H9 (cell line): ENCODE data around the gene GPC6. TPM values are rescaled to one million over a fixed set of nuclear protein-coding genes. Genes with fewer than 3 reads are reported as not detected.
A peak's percentile ranks its signal among the peaks of the same experiment; 100 is the strongest.

Experiments used
- DNase-seq: peaks from one replicate; pipeline ENCODE4 v3.0.0-alpha.2; 2017
- H2AFZ ChIP-seq: one replicate; pipeline ENCODE4 v1.6.1; 2013; ENCODE audit warnings: mild to moderate bottlenecking, low read length, control low read depth, moderate library complexity
- H2AK5ac ChIP-seq: 2 replicates; pipeline ENCODE4 v1.6.1; 2013; ENCODE audit warnings: low read length, control low read depth, mixed read lengths; ENCODE audit not compliant: insufficient read length
- H2BK120ac ChIP-seq: one replicate; pipeline ENCODE4 v1.6.1; 2013; ENCODE audit warnings: low read depth, mild to moderate bottlenecking, low read length, control low read depth, inconsistent platforms; ENCODE audit not compliant: poor library complexity, severe bottlenecking
- H2BK12ac ChIP-seq: 2 replicates; pipeline ENCODE4 v1.6.1; 2013; ENCODE audit warnings: low read length, control low read depth, mixed read lengths, low read depth; ENCODE audit not compliant: insufficient read length
- H2BK15ac ChIP-seq: 2 replicates; pipeline ENCODE4 v1.6.1; 2013; ENCODE audit warnings: low read depth, low read length, control low read depth
- H2BK20ac ChIP-seq: one replicate; pipeline ENCODE4 v1.6.1; 2013; ENCODE audit warnings: low read depth, mild to moderate bottlenecking, low read length, control low read depth, inconsistent platforms; ENCODE audit not compliant: poor library complexity, severe bottlenecking
- H2BK5ac ChIP-seq: 2 replicates; pipeline ENCODE4 v1.6.1; 2013; ENCODE audit warnings: low read length, control low read depth, mixed read lengths; ENCODE audit not compliant: insufficient read length
- H3K14ac ChIP-seq: 2 replicates; pipeline ENCODE4 v1.6.1; 2013; ENCODE audit warnings: low read length, control low read depth; ENCODE audit not compliant: insufficient read depth
- H3K18ac ChIP-seq: 2 replicates; pipeline ENCODE4 v1.6.1; 2013; ENCODE audit warnings: low read depth, mild to moderate bottlenecking, mixed read lengths, low read length, control low read depth; ENCODE audit not compliant: insufficient read length
- H3K23ac ChIP-seq: 2 replicates; pipeline ENCODE4 v1.6.1; 2013; ENCODE audit warnings: low read length, control low read depth, mixed read lengths, low read depth; ENCODE audit not compliant: insufficient read length
- H3K23me2 ChIP-seq: 2 replicates; pipeline ENCODE4 v1.6.1; 2013; ENCODE audit warnings: low read depth, mild to moderate bottlenecking, mixed read lengths, low read length, control low read depth; ENCODE audit not compliant: insufficient read length, poor library complexity, severe bottlenecking
- H3K27ac ChIP-seq: 2 replicates; pipeline ENCODE4 v1.5.1; 2013; ENCODE audit warnings: low read length, control low read depth, mixed read lengths, low read depth; ENCODE audit not compliant: insufficient read length
- H3K27me3 ChIP-seq: 2 replicates; pipeline ENCODE4 v1.6.1; 2013; ENCODE audit warnings: low read length, control low read depth, inconsistent platforms; ENCODE audit not compliant: insufficient read depth
- H3K4ac ChIP-seq: 2 replicates; pipeline ENCODE4 v1.6.1; 2013; ENCODE audit warnings: low read depth, mild to moderate bottlenecking, control low read depth, inconsistent platforms, low read length, moderate library complexity
- H3K4me1 ChIP-seq: 2 replicates; pipeline ENCODE4 v1.6.1; 2013; ENCODE audit warnings: low read length, control low read depth, inconsistent platforms; ENCODE audit not compliant: insufficient read depth
- H3K4me2 ChIP-seq: 2 replicates; pipeline ENCODE4 v1.6.1; 2013; ENCODE audit warnings: low read length, control low read depth, mixed read lengths; ENCODE audit not compliant: insufficient read length, insufficient read depth
- H3K56ac ChIP-seq: 2 replicates; pipeline ENCODE4 v1.6.1; 2013; ENCODE audit warnings: low read depth, mild to moderate bottlenecking, mixed read lengths, low read length, control low read depth; ENCODE audit not compliant: insufficient read length
- H3K79me1 ChIP-seq: 2 replicates; pipeline ENCODE4 v1.6.1; 2013; ENCODE audit warnings: low read depth, mild to moderate bottlenecking, moderate library complexity, low read length, control low read depth, inconsistent platforms; ENCODE audit not compliant: insufficient read depth, poor library complexity, severe bottlenecking
- H3K79me2 ChIP-seq: 2 replicates; pipeline ENCODE4 v1.6.1; 2013; ENCODE audit warnings: low read length, control low read depth, inconsistent platforms; ENCODE audit not compliant: insufficient read depth
- H3K9ac ChIP-seq: 2 replicates; pipeline ENCODE4 v1.6.1; 2013; ENCODE audit warnings: low read length, control low read depth, mixed read lengths; ENCODE audit not compliant: insufficient read length; ENCODE audit errors: extremely low read depth
- H3K9me3 ChIP-seq: one replicate; pipeline ENCODE4 v1.6.1; 2013; ENCODE audit warnings: low read depth, low read length, inconsistent platforms; ENCODE audit not compliant: control insufficient read depth
- H3T11ph ChIP-seq: one replicate; pipeline ENCODE4 v1.6.1; 2013; ENCODE audit warnings: mild to moderate bottlenecking, low read length, control low read depth, inconsistent platforms
- H4K20me1 ChIP-seq: one replicate; pipeline ENCODE4 v1.6.1; 2013; ENCODE audit not compliant: control insufficient read depth, insufficient read length, insufficient read depth
- H4K5ac ChIP-seq: 2 replicates; pipeline ENCODE4 v1.6.1; 2013; ENCODE audit warnings: low read depth, mild to moderate bottlenecking, mixed read lengths, low read length, control low read depth; ENCODE audit not compliant: insufficient read length
- H4K8ac ChIP-seq: replicated peaks from 2 replicates; pipeline ENCODE4 v1.6.1; 2013; ENCODE audit warnings: low read length, control low read depth, mixed read lengths, low read depth; ENCODE audit not compliant: insufficient read length
- H4K91ac ChIP-seq: 2 replicates; pipeline ENCODE4 v1.6.1; 2013; ENCODE audit warnings: low read depth, mild to moderate bottlenecking, moderate library complexity, mixed read lengths, low read length, control low read depth; ENCODE audit not compliant: insufficient read length
- H3K27ac Mint-ChIP-seq, 3 experiments: 2 replicates in 2 of 3; 3 replicates in 1 of 3; pipeline ENCODE4 v1.8.0; 2020 to 2021; ENCODE audit warnings: mixed read lengths in 3 of 3, mild to moderate bottlenecking in 1 of 3, moderate library complexity in 1 of 3
- H3K27me3 Mint-ChIP-seq: 2 replicates; pipeline ENCODE4 v1.8.0; 2021; ENCODE audit warnings: low read depth, mild to moderate bottlenecking, moderate library complexity, mixed read lengths
- H3K36me3 Mint-ChIP-seq, 3 experiments: 2 replicates in 2 of 3; 3 replicates in 1 of 3; pipeline ENCODE4 v1.8.0; 2020 to 2021; ENCODE audit warnings: low read depth in 3 of 3, mixed read lengths in 3 of 3; ENCODE audit not compliant: insufficient read depth in 1 of 3
- H3K4me1 Mint-ChIP-seq, 2 experiments: 2 replicates each; pipeline ENCODE4 v1.8.0; 2020; ENCODE audit warnings: mixed read lengths in 2 of 2
- H3K4me3 Mint-ChIP-seq, 2 experiments: 2 replicates in 1 of 2; 3 replicates in 1 of 2; pipeline ENCODE4 v1.8.0; 2020 to 2021; ENCODE audit warnings: mild to moderate bottlenecking in 2 of 2, mixed read lengths in 2 of 2, moderate library complexity in 1 of 2
- H3K9me3 Mint-ChIP-seq, 2 experiments: 2 replicates in 1 of 2; 3 replicates in 1 of 2; pipeline ENCODE4 v1.8.0; 2020; ENCODE audit warnings: mild to moderate bottlenecking in 2 of 2, mixed read lengths in 2 of 2, moderate library complexity in 1 of 2
- WGBS: extraction: QIAGEN DNeasy Blood & Tissue Kit; methylation state at CpG from one replicate; pipeline ENCODE4 v1.1.7; 2013; ENCODE audit warnings: missing lambda C conversion rate, low lambda C conversion rate, mixed read lengths; ENCODE audit not compliant: insufficient read length; ENCODE audit errors: extremely low coverage; 5-methylcytosine and 5-hydroxymethylcytosine counted together
- total RNA-seq: library from RNA; stranded (reverse); gene quantifications from 2 replicates; pipeline ENCODE4 v1.2.1, GENCODE V29; 2021
- TF ChIP-seq, protein P1 (sequence below): fragments of 200-600 bp; sonication (generic); conservative IDR thresholded peaks from 3 replicates; pipeline ENCODE4 v1.8.0; 2021; ENCODE audit warnings: antibody characterized with exemption, mild to moderate bottlenecking

Gene GPC6
- total RNA-seq, 1 experiment from 2014 or later, result 15.6 TPM

DNA sequence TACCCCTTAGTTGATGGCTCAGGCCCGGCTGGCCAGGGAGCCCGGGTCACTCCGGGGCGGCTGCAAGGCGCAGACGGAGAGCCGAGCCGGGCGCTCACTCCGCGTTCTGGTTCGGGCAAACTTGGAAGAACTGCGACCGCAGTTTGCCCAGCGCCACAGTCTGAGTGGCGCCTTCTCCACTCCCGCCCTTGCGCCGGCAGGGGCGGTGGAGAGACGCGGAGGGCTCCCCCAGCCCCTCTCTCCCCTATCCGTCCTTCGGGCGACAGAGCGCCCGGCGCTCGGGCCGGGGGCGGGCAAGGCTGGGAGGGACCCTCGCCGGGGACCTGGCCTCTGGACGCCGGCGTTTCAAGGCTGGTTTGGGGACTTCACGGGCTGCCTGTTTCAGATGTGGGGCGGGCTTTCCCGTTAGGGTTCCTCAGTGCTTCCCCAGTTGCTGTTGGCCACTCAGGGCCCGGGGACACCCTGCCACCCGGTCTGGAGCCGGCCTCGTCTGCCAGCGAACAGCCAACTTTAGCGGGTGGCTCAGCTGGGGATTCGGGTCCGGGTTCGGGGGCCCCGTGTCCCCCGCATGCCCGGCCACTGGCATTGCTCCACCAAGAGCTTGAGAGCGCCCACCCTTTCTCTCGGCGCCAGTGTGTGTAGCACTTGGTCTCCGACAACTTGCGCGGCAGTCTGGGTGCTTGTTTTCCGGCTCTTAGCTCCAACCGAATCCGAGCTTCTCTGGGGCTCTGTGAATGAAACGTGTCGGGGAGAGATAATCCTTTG, 1.5 kb downstream of the GPC6 start:
- Histone ChIP-seq H2BK15ac (no peak overlapping the region), H3K4me1 (no peaks in the 10 kb centered on the region; the same call in 1 of the 2 replicates), H4K8ac (no peak overlapping the region), H2BK12ac (no peak overlapping the region), H3K18ac (no peak overlapping the region), H3K27ac (no peak overlapping the region), H3K79me1 (no peaks in the 10 kb centered on the region), H3K23me2 (peaks cover 17% of the 10 kb centered on the region), H3K9ac (peak overlapping the region; percentile 91), H3K4me2 (peak overlapping the region; percentile 99), H3K23ac (no peak overlapping the region), H2AFZ (no peak overlapping the region), H4K20me1 (no peaks in the 10 kb centered on the region), H2BK120ac (no peak overlapping the region), H3K9me3 (no peaks in the 10 kb centered on the region), H3K56ac (no peak overlapping the region), H2BK20ac (no peak overlapping the region), H3K14ac (peak overlapping the region; percentile 72), H3T11ph (no peak overlapping the region), H3K79me2 (peaks cover 5% of the 10 kb centered on the region; the same call in 1 of the 2 replicates), H3K27me3 (no peaks in the 10 kb centered on the region), H4K91ac (no peak overlapping the region), H2AK5ac (no peak overlapping the region), H2BK5ac (no peak overlapping the region), H4K5ac (no peak overlapping the region), H3K4ac (no peak overlapping the region)
- no CpG with 5 or more reads among the region's 62 CpGs for WGBS
- peak; percentile 78 for DNase-seq
- Mint-ChIP-seq H3K27me3 (peaks cover 1% of the 10 kb centered on the region), H3K4me3 (peak overlapping the region; percentile 92 to 96), H3K9me3 (peaks cover 0 to 2% of the 10 kb centered on the region in 2 experiments; a peak in 1 of 5 replicates), H3K36me3 (peaks cover 0 to 6% (median 0%) of the 10 kb centered on the region in 3 experiments; a peak in 3 of 7 replicates), H3K4me1 (peaks cover 66 to 68% of the 10 kb centered on the region in 2 experiments), H3K27ac (peak overlapping the region; percentile 86 to 97 (median 89))
- TF ChIP-seq, protein P1, sequence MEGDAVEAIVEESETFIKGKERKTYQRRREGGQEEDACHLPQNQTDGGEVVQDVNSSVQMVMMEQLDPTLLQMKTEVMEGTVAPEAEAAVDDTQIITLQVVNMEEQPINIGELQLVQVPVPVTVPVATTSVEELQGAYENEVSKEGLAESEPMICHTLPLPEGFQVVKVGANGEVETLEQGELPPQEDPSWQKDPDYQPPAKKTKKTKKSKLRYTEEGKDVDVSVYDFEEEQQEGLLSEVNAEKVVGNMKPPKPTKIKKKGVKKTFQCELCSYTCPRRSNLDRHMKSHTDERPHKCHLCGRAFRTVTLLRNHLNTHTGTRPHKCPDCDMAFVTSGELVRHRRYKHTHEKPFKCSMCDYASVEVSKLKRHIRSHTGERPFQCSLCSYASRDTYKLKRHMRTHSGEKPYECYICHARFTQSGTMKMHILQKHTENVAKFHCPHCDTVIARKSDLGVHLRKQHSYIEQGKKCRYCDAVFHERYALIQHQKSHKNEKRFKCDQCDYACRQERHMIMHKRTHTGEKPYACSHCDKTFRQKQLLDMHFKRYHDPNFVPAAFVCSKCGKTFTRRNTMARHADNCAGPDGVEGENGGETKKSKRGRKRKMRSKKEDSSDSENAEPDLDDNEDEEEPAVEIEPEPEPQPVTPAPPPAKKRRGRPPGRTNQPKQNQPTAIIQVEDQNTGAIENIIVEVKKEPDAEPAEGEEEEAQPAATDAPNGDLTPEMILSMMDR, result peak; percentile 72
